ENCODE measurements around the gene KCNF1.

Gene KCNF1

GRCh38 chr2:10921525-10921924 is 9.8 kb downstream of the KCNF1 start:
- DNase-seq, result no peak

GRCh38 chr2:10922307-10923007 is 10.7 kb downstream of the KCNF1 start:
- DNase-seq, result no peak

- DNase-seq, result no peak
Observed at GRCh38 chr2:10923008-10923375, 11.3 kb downstream of the KCNF1 start.

GRCh38 chr2:10923965-10924364 is 12.2 kb downstream of the KCNF1 start:
- DNase-seq, result no peak

- no peak for DNase-seq
Observed at GRCh38 chr2:10924441-10924840, 12.7 kb downstream of the KCNF1 start.

GRCh38 chr2:10924859-10925258 is 13.1 kb downstream of the KCNF1 start:
- DNase-seq, result no peak

- no peak for DNase-seq
Observed at GRCh38 chr2:10926191-10926820, 14.6 kb downstream of the KCNF1 start.

- no peak for DNase-seq
Observed at GRCh38 chr2:10930721-10931516, 19.2 kb downstream of the KCNF1 start.

- DNase-seq, result no peak
Observed at GRCh38 chr2:10931710-10932255, 20.0 kb downstream of the KCNF1 start.

GRCh38 chr2:10932345-10933151 is 20.8 kb downstream of the KCNF1 start:
- no peak for DNase-seq

- DNase-seq, result no peak
Observed at GRCh38 chr2:10933700-10934225, 22.0 kb downstream of the KCNF1 start.

- no peak for DNase-seq
Observed at GRCh38 chr2:10934308-10934978, 22.7 kb downstream of the KCNF1 start.

GRCh38 chr2:10934979-10935350 is 23.2 kb downstream of the KCNF1 start:
- no peak for DNase-seq

- no peak for DNase-seq
Observed at GRCh38 chr2:10935366-10935918, 23.7 kb downstream of the KCNF1 start.

GRCh38 chr2:10935953-10936942 is 24.5 kb downstream of the KCNF1 start:
- DNase-seq, result no peak

- no peak for DNase-seq
Observed at GRCh38 chr2:10939058-10939457, 27.3 kb downstream of the KCNF1 start.

- no peak for DNase-seq
Observed at GRCh38 chr2:10940596-10940995, 28.9 kb downstream of the KCNF1 start.

GRCh38 chr2:10941383-10941782 is 29.6 kb downstream of the KCNF1 start:
- DNase-seq, result no peak

GRCh38 chr2:10944799-10945198 is 33.1 kb downstream of the KCNF1 start:
- DNase-seq, result no peak

GRCh38 chr2:10946394-10946793 is 34.7 kb downstream of the KCNF1 start:
- no peak for DNase-seq

All from activated naive CD4-positive, alpha-beta T cell treated with anti-CD3 and anti-CD28 coated beads, Interleukin-2, amount 50 U/mL, for 16 hours (primary cell).